Fibroblast of pulmonary artery (primary cell): ENCODE data around the gene KCNK6.

Experiments used
- DNase-seq: peaks from one replicate; pipeline ENCODE4 v3.0.0-alpha.2; 2010; ENCODE audit warnings: low read depth
- H3K4me3 ChIP-seq: replicated peaks from 2 replicates; pipeline ENCODE4 v1.5.1; 2011; ENCODE audit warnings: low read depth, mild to moderate bottlenecking, control low read depth, low read length, moderate library complexity
- CTCF ChIP-seq: IDR thresholded peaks from 2 replicates; pipeline ENCODE4 v1.5.1; 2011; ENCODE audit warnings: mild to moderate bottlenecking, control low read depth, low read length, inconsistent platforms; ENCODE audit errors: missing control alignments

The KCNK6 gene

GRCh38 chr19:38371081-38371480, 51.4 kb downstream of the KCNK6 start:
- H3K4me3 ChIP-seq = no peak overlapping the region
- no peak for TF ChIP-seq CTCF
- no peak for DNase-seq

- H3K4me3 ChIP-seq = peak overlapping the region; percentile 78
- no peak for DNase-seq
- TF ChIP-seq CTCF = no peak
These were observed 54.3 kb downstream of the KCNK6 start for GRCh38 chr19:38373907-38374331.

GRCh38 chr19:38374332-38375097, 54.9 kb downstream of the KCNK6 start, which contains the start of gene PSMD8:
PSMD8 (plus strand) TSS chr19:38374571; CDS start chr19:38374602, 31 bp downstream.
- H3K4me3 ChIP-seq = peak within 1 kb of the TSS; percentile 78
- peak; percentile 14 for TF ChIP-seq CTCF
- DNase-seq = peak; percentile 98

GRCh38 chr19:38375098-38375493, 55.5 kb downstream of the KCNK6 start:
- DNase-seq = no peak
- TF ChIP-seq CTCF = no peak
- peak overlapping the region; percentile 78 for H3K4me3 ChIP-seq

- TF ChIP-seq CTCF = no peak
- no peak for DNase-seq
- peak overlapping the region; percentile 78 for H3K4me3 ChIP-seq
These were observed 56.1 kb downstream of the KCNK6 start for GRCh38 chr19:38375748-38376147.

- H3K4me3 ChIP-seq = peak overlapping the region; percentile 78
- no peak for TF ChIP-seq CTCF
- no peak for DNase-seq
These were observed 56.9 kb downstream of the KCNK6 start for GRCh38 chr19:38376576-38376975.

- no peak for TF ChIP-seq CTCF
- no peak for DNase-seq
- H3K4me3 ChIP-seq = no peak overlapping the region
These were observed 57.4 kb downstream of the KCNK6 start for GRCh38 chr19:38377052-38377451.
